Fibroblast of skin of left biceps (primary cell): Measurements from ENCODE around the gene EPHA1.

Experiments used
- DNase-seq, 2 experiments: peaks; one replicate each; pipeline ENCODE4 v3.0.0-alpha.2; 2013; ENCODE audit warnings: low read depth in 2 of 2

Gene EPHA1

DNA sequence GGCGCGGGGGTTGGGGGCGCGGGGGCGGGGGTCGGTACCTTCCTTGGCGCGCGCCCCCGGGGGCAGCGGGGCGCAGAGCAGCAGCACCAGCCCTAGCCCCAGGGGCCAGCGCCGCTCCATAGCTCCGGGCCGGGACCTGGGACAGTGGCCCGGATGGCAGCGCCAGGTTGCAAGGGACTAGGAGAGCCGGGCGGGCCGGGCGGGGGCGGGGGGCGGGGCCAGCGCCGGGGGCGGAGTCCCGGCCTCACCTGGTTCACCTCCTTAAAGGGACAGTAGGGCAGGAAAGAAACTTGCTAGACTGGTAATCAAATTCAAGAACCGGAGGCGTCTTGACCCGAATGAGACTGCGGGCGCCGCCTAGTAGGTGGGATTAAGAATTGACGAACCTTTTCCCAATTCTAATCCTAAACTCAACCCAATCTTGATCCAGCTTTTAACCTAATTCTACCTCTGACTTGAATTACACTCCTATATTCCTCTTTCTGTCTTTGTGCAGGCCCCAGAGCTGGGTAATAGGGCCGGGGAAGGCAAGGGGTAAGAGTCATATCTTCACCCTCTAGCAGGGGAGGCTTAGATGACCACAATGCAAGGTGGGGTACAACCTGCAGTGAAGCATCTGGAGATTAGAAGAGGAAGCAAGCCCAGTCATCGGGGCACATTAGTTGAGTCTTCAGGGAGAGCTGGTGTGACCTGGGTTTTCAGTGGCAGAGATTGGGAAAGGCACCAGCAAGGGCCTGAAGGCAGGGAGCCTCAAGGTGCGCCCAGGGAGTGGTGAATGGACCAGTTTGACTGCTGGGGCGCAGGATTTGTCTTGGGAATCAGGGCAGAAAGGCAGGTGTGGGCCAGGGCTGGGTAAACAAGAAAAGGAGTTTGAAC is at the start of gene EPHA1:
EPHA1 (minus strand) TSS at position 171 of the 876 bp plus-strand sequence; CDS start at position 120, 51 bp downstream.
- no peak for DNase-seq

DNA sequence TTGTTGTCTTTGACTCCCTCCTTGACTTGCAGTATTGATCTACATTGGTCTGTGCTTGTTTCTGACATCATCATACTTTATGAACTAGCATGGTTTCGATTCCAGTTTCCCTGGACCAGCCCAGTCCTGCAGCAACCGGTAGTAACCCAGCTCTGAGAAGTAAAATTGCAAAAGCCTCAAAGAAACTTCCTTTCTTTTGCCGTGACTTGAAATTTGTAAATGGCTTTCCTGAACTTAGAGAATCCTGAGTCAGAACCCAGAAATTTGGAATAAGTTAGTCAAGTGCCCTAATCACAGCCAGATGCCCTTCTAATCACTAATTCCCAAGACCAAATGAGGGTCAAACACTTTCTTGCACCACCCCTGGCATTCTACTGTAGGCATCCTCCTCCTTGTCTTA is 49.6 kb upstream of the EPHA1 start:
- peak; percentile 65 to 67 for DNase-seq

DNA sequence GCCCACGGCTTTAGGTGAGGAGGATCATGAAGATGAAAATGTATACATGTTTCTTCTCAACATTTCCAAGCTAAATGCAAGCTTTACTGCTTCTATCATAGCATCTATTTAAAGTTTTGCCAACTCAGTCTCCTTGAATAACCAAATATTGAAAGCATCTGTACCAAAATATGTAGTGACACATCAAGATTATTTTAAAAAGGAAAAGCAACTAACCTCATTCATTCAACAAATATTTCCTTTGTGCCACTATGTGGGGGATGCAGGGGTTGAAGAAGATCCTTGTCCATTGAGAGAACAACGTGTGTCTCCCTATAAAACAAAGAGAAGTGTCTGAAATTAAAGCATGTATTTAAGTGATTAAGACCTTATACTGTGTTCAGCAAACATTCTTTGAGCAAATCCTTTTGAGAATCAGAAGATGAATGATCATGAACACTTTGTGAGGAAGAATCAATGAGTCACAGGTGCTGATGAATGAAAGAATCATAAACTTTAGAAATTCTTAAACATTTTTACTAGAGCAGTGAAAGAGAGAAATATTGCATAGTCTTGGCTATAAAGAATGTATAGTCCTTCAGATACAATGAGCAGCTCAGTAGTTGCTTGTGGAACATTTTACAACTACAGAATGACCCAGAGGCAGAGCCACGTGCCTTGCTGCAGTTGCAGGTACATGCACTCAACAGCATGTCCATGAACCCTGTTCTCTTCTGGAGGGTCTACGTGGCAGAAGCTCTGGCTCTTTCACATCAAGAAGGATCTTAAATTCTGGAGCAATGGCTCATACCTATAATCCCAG is 48.5 kb upstream of the EPHA1 start:
- peak; percentile 50 to 53 for DNase-seq

DNA sequence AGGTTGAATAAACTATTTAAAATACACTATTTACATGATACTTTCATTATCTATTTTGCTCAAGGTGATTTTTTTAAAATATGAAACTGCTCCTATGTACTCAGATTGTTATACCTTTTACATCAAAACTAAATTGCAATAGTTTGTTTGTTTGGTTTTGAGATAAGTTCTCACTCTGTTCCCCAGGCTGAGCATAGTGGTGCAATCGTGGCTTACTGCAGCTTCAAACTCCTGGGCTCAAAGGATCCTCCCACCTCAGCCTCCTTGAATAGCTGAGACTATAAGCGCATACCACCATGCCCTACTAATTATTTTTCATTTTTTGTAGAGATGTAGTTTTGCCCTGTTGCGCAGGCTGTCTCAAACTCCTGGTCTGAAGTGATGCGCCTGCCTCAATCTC is 47.3 kb upstream of the EPHA1 start:
- DNase-seq = no peak

DNA sequence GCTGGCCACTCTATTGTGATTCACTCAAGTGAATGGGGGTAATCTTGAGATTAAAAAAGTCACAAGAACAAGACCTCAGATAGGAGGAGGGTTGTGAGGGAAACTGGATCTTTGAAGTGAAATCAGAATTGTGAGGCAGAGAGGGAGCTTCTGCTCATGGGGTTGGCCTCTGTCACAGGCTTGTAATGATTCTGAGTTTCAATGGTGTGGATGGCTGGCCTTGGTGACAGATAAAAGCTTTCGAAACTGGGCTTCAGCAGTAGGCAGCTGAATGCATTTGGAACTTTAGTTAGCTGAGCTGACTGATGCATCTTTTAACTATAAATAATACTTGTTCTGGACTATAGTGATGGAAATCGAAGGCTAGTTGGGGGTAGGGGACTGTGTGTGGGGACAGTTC is 46.8 kb upstream of the EPHA1 start:
- DNase-seq = no peak

DNA sequence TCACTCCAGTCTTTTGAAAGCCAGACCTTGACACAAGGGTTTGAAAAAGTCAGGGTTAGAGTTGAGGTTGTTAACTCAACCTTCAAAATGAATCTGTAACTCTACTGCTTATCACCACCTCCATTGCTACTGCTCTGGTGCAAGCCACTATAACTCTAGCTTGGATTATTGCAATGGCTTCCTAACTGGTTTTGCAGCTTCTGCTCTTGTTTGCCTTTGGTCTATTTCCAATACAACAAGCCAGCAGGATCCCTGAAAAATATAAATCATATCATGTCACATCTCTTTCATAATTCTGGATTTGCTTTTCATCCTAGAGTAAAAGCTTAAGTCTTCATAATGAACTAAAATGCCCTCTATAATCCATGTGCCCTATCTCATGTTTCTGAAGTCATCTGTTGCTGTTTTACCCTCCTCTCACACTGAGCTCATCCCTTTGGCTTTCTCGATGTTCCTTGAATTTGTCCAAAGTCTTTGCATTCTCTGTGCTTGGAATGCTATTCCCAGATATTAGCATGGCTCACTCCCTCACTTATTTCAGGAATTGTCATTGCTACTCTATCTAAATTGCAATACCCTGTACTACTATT is 45.5 kb upstream of the EPHA1 start:
- no peak for DNase-seq

DNA sequence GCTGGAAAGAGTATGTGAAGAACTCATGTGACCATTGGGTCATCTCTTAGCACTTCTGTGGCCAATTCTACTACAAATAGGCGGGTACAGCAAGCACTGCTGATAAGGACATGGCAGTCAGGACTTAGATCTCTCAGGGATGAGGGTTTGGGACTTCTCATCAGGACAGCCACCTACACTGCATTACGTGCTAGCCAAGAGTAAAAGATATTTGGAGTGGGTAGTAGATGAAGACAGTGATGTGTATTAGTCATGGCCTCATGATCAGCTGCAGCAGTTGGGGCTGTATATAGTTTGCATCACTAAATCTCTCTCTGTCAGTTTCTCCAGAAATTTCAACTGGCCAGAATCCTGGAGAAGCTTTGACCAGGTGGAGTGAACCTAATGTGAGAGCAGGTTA is 43.8 kb upstream of the EPHA1 start:
- no peak for DNase-seq

DNA sequence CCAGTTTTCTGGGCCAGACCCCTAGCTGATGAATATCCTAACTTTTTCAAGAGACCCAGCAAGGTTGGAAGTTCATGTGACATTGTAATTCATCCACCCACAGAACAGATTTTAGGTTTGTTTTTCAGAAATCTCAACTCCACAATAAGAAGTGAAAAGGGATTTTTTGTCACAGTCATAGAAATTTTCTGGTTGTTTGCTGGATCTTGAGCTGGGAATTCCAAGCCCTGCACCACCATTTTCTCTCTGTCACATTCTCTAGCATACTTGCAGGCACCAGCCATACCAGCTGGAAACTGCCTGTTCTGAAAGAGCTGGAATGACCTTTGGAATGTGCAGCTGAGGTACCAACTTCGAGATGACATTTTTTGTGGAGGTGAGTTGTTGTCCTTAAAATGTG is 43.1 kb upstream of the EPHA1 start:
- DNase-seq = no peak

DNA sequence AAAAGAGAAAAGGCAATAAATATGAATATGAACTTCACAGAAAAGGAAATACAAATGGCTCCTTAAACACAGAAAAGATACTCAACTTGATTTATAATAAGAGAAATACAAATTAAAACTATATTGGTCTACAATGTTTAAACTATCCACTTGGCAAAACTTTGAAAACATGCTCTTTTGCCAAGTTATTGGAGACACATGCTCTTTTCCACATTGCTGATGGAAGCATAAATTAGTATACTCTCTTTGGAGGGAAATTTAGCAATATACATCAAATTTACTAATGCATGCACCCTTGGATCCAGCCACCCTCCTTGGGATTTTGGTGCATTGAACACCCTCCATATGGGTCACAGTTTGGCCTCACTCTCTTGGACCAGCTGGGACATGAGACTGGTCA is 42.5 kb upstream of the EPHA1 start:
- DNase-seq = no peak

DNA sequence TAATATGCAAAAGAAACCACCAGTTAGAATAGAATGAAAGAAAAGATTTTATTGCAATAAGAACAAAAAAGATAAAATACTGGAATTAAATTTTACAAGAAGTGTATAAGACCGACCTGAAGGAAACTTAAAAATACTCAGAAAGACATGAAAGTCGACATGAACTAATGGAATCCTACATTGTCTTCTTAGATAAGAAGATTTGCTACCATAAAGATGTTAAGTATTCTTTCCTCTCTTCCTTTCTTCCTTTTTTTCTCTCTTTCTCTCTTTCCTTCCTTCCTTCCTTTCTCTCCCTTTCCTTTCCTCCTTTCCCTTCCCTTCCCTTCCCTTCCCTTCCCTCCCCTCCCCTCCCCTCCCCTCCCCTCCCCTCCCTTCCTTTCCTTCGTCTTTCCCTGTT is 41.1 kb upstream of the EPHA1 start:
- DNase-seq = no peak

DNA sequence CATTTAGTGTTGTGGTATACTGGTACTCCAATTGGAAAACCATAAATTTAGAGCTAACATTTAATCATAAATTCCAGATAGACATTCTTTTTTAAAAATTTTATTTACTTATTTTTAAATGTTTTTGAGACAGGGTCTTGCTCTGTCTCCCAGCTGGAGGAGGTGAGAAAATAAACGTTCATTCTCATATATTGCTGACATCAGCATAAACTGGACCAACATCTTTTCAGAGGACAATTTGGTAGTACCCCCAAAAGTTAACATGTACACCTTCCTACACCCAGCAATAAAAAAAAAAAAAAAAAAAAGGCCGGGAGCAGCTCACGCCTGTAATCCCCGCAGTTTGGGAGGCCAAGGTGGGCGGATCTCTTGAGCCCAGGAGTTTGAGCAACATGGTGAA is 39.8 kb upstream of the EPHA1 start:
- DNase-seq = no peak

DNA sequence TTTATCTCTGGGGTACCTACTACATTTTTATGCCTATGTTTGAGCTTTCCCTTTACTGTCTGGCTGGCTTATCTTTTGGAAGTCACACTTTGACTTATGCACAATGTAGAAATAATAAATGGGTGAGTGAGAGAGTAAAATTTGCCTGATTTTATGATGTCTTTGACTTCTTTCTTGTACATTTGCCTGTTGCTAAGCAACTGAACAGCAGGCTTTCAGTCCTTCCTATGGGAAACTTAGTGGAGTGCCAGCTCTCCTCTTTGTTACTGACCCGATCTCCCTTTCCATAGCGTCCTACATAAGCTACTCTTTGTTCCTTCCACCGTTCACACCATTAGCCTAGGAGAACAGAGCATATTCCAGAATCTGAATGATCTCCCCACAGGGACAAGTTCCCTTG is 38.8 kb upstream of the EPHA1 start:
- no peak for DNase-seq

DNA sequence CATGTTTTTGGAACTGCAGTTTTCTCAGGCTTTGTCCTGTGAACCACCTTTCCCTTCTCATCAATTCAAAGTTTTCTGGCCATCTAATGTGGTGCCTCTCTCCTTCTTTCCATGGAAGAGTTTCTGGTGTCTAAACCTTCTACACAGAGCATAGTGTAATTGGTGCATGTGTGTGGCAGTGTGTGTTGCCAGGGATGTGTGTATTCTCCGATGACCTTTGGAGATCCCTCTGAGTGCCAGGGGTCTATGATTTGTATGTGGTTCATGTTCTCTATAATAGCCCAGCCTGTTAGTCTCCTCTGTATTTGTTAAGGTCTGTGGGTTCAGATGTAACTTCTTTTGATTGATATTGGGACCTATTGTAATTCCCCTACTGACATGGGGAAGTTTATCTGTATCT is 36.1 kb upstream of the EPHA1 start:
- DNase-seq = no peak

DNA sequence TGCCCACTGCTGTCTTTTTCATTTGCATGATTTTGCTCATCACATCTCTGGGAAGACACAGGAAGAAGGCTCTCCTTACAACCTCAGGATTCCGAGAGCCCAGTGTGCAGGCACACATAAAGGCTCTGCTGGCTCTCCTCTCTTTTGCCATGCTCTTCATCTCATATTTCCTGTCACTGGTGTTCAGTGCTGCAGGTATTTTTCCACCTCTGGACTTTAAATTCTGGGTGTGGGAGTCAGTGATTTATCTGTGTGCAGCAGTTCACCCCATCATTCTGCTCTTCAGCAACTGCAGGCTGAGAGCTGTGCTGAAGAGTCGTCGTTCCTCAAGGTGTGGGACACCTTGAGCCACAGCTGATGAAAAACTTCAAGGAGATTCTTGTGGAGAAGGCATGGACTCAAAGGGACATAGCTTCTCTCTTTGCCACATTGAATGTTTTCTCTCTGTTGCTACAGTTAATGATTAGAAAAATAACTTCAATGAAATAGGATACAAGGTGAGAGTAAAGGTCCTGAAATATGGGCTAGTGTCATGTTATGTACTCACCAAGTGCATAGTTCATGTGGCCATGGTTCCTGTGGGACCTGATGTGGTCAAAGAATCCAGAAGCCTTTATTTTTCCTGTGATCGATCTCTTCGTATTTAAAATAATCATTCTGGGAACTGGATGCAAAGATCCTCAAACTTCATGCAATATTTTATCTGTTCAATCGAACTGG is 35.6 kb upstream of the EPHA1 start:
- DNase-seq = no peak

DNA sequence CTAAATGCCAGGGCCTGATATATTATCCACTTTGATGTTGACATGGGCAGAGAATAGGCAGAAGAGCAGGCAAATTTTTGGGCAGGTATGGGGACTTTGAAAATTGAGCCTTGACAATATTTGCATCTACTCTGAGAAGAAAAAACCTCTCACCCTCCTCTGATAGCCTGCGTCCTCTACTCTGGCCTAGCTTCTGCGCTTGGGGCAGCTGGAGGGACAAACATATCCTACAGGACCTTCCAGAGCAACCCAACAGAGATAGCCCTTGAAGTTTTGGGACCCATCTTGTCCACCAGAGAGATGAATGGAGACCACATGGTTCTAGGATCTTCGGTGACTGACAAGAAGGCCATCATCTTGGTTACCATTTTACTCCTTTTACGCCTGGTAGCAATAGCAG is 34.5 kb upstream of the EPHA1 start, which contains the start of gene TAS2R60:
TAS2R60 (plus strand) TSS at position 301 of the 400 bp plus-strand sequence; CDS start at position 301, 0 bp downstream.
- DNase-seq = no peak

DNA sequence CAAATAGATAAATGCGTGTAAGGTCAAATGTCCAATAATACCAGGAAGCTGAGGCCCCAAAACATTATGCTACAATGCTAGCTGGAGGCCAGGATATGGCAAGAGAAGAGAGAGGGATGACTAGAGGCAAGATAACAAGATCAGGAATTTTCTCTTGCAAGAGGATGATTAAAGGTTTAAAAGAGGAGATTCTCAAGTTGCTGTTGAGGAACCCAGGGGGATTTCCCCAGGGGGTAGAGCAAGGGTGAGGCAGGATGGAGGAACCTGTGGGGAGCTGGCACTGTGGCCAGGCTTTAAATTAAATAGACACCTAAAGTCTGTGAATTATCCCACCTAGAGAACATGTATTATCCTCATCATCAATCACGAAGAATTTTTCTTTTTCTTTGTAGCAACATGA is 31.2 kb upstream of the EPHA1 start:
- DNase-seq = no peak

DNA sequence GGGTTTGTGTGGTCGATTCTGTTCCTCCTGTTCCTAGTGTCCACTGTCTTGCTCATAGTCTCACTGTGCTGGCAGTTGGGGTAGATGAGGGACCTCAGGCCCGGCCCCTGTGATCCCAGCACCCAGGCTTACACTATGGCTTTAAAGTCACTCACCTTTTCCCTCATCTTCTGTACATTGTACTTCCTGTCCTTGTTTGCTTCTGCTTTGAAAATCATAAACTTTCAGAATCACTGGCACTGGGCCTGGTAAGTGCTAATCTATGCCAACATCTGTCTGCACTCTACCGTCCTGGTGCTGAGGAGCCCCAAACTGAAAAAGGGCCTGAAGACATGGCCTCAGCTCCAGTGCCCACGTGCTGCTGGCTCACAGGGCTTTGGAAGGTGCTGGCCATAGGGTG is 28.9 kb upstream of the EPHA1 start:
- no peak for DNase-seq

DNA sequence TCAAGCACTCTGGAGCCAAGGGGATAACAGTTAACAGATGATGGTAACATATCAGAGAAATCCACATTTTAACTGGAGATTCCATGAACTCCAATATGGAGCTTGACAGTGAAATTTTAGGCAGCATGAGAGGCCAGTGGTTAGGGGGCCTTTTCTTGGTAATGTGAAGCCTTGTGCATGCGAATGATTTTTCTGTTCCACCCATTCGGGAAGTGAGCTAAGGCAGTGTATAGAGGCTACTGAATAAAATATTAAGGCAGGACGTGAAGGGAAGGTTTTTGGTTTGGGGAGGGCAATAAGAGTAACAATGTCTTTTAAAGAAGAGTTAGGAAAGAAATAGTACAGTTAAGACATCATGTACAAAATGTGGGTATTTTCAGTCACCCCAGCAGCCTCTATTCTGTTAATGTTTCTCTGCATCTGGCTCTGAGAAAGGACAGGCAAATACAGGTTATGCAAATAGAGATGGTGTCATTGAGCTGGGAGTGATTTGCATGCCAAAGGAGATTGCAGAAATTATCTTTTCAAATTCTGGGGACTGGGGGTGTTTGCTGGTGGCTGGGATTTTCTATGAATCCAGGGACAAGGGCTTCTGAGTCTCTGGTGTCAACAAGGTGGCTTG is 27.8 kb upstream of the EPHA1 start:
- DNase-seq = no peak

DNA sequence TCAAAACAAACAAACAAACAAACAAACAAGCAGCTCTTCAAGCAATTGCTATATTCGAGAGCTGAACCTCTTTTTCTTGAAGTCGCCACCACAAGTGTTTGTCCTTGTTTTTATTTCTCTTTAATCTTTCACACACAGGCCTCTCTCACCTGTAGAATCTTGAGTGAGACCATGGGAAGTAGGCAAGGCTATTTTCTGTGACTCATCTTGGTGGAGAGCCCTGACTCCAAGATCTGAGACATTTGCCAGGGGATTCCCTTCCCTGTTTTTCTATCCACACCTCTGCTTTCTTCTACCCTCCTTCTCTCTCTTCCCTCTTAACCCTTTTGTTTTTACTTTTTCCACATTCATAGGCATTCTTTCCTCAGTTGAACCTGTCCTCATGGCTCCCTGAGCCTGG is 26.6 kb upstream of the EPHA1 start:
- DNase-seq = no peak

DNA sequence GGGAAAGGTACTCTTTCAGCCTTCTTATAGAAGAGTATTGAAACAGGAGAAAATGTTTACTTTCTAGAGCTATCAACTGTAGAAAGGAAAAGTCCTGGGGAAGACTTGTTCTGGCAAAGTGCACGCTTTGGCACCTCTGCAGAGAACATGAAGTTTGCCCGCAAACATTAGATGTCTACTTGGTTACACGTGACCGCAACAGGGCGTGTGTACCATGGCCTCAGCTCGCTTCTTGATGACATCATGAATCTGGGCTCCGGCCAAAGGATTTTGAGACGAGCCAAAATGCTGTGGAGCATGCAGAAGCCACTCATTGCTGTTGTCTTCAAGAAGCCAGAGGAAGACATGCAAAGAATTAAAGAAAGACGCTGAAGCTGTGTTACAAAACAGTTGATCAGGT is 26.0 kb upstream of the EPHA1 start:
- no peak for DNase-seq

DNA sequence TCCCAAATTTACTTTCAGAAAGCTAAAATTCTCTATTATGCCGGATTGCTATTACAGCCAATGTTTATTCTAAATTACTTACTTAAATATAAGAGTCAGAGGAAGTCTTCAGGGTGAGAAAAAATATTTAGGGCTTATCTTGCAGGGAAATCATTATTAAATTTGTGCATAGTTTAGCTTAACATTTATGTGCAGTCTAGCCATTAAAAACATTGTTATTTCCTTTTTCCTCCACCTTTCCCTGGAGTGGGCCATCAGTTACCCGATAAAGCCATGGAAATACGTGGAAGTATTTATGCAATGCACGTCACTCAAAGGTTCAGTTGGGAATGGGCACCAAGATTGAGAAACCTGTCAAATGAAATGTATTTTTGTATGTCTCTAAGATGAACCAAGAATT is 25.1 kb upstream of the EPHA1 start:
- no peak for DNase-seq
